GM21825 (cell line): ENCODE measurements around the gene GIMAP7.

Source experiments
- ATAC-seq: cut with Tn5 transposase; IDR thresholded peaks from one replicate; pipeline ENCODE4 v1.9.1; 2021; ENCODE audit warnings: mild to moderate bottlenecking, moderate library complexity; ENCODE audit not compliant: unreplicated experiment

Gene GIMAP7

GRCh38 chr7:150568714-150569113, 54.0 kb downstream of the GIMAP7 start:
- no peak for ATAC-seq

- ATAC-seq, result no peak
Observed at GRCh38 chr7:150569245-150569955, 54.7 kb downstream of the GIMAP7 start.
